HS-27A (cell line): ENCODE data around the gene RHBDD2.
"Not testable (repeated sequence)": the region's sequence is repeated elsewhere in the genome, so short reads cannot be mapped to it uniquely, and the experiment has no call there.

Experiments
- DNase-seq: peaks from one replicate; pipeline ENCODE4 v3.0.0-alpha.2; 2012; ENCODE audit warnings: low read depth, missing footprints

The RHBDD2 gene

GRCh38 chr7:75866489-75867389, 12.1 kb upstream of the RHBDD2 start:
- no peak for DNase-seq

- DNase-seq = no peak
Observed at GRCh38 chr7:75867390-75867717, 11.5 kb upstream of the RHBDD2 start.

- DNase-seq = no peak
Observed at GRCh38 chr7:75868153-75868552, 10.7 kb upstream of the RHBDD2 start.

GRCh38 chr7:75869776-75870379, 9.0 kb upstream of the RHBDD2 start:
- DNase-seq = no peak

- no peak for DNase-seq
Observed at GRCh38 chr7:75870557-75871161, 8.2 kb upstream of the RHBDD2 start.

- no peak for DNase-seq
Observed at GRCh38 chr7:75872073-75872782, 6.6 kb upstream of the RHBDD2 start.

- DNase-seq = not testable (repeated sequence)
Observed at GRCh38 chr7:75874180-75874579, 4.7 kb upstream of the RHBDD2 start.

GRCh38 chr7:75875113-75876080, 3.4 kb upstream of the RHBDD2 start:
- no peak for DNase-seq

GRCh38 chr7:75876126-75876881, 2.5 kb upstream of the RHBDD2 start:
- no peak for DNase-seq

GRCh38 chr7:75878312-75878768, 494 bp upstream of the RHBDD2 start:
- no peak for DNase-seq

- DNase-seq = no peak
Observed at GRCh38 chr7:75879771-75880184, 944 bp downstream of the RHBDD2 start.

- no peak for DNase-seq
Observed at GRCh38 chr7:75880242-75880641, 1.4 kb downstream of the RHBDD2 start.

- no peak for DNase-seq
Observed at GRCh38 chr7:75881436-75882095, 2.7 kb downstream of the RHBDD2 start.

GRCh38 chr7:75883265-75883824, 4.5 kb downstream of the RHBDD2 start:
- DNase-seq = not testable (repeated sequence)

GRCh38 chr7:75884476-75884875, 5.6 kb downstream of the RHBDD2 start:
- no peak for DNase-seq

- no peak for DNase-seq
Observed at GRCh38 chr7:75885036-75885435, 6.2 kb downstream of the RHBDD2 start.

- no peak for DNase-seq
Observed at GRCh38 chr7:75887669-75888369, 9.0 kb downstream of the RHBDD2 start.

- DNase-seq = no peak
Observed at GRCh38 chr7:75888464-75889222, 9.8 kb downstream of the RHBDD2 start.
